Smooth muscle cell (in vitro differentiated cells): ENCODE measurements around the gene THSD4. TPM values are rescaled to one million over a fixed set of nuclear protein-coding genes. Genes with fewer than 3 reads are reported as not detected.

ENCODE experiments used
- DNase-seq: peaks from one replicate; lab custom pipeline; 2025; ENCODE audit not compliant: unreplicated experiment; lab: John Stamatoyannopoulos, UW
- H2AFZ ChIP-seq: fragments of 200-600 bp; sonication (generic); 2 replicates; pipeline ENCODE4 v1.6.0; 2016; ENCODE audit warnings: antibody characterized with exemption, low read depth, mild to moderate bottlenecking
- H3F3A ChIP-seq: fragments of 200-600 bp; sonication (generic); 2 replicates; pipeline ENCODE4 v1.6.0; 2017; ENCODE audit warnings: antibody characterized with exemption, low read depth
- H3K27ac ChIP-seq: fragments of 200-600 bp; sonication (generic); 2 replicates; pipeline ENCODE4 v1.5.1; 2016; ENCODE audit warnings: low read depth, mild to moderate bottlenecking
- H3K27me3 ChIP-seq: fragments of 200-600 bp; sonication (generic); 2 replicates; pipeline ENCODE4 v1.6.1; 2016; ENCODE audit warnings: low read depth, mild to moderate bottlenecking
- H3K36me3 ChIP-seq: fragments of 200-600 bp; sonication (generic); 2 replicates; pipeline ENCODE4 v1.5.1; 2016; ENCODE audit warnings: low read depth
- H3K4me1 ChIP-seq: fragments of 200-600 bp; sonication (generic); 2 replicates; pipeline ENCODE4 v1.5.1; 2016; ENCODE audit warnings: low read depth
- H3K4me2 ChIP-seq: fragments of 200-600 bp; sonication (generic); 2 replicates; pipeline ENCODE4 v1.6.0; 2016; ENCODE audit warnings: mild to moderate bottlenecking
- H3K4me3 ChIP-seq: fragments of 200-600 bp; sonication (generic); 2 replicates; pipeline ENCODE4 v1.5.1; 2016; ENCODE audit warnings: mild to moderate bottlenecking
- H3K79me2 ChIP-seq: fragments of 200-600 bp; sonication (generic); 2 replicates; pipeline ENCODE4 v1.6.0; 2016; ENCODE audit warnings: low read depth, mild to moderate bottlenecking
- H3K9ac ChIP-seq: fragments of 200-600 bp; sonication (generic); 2 replicates; pipeline ENCODE4 v1.6.0; 2016; ENCODE audit warnings: low read depth
- H3K9me3 ChIP-seq: fragments of 200-600 bp; sonication (generic); replicated peaks from 2 replicates; pipeline ENCODE4 v1.5.1; 2016; ENCODE audit warnings: low read depth
- H4K20me1 ChIP-seq: fragments of 200-600 bp; sonication (generic); 2 replicates; pipeline ENCODE4 v1.6.0; 2016; ENCODE audit warnings: low read depth
- WGBS: methylation state at CpG from one replicate; pipeline ENCODE4 v1.1.7; 2016; ENCODE audit warnings: low lambda C conversion rate; 5-methylcytosine and 5-hydroxymethylcytosine counted together
- polyA plus RNA-seq: library from polyadenylated mRNA; unstranded; fragments of >200 nt; fragmentation: Nextera tagmentation; extraction: Ambion mirVana; gene quantifications from 2 replicates; pipeline ENCODE4 v1.2.1, GENCODE V29; 2016
- total RNA-seq: library from RNA; depleted of rRNA; stranded (reverse); fragments of >200 nt; gene quantifications from 2 replicates; pipeline ENCODE4 v1.2.3, GENCODE V29; 2014
- TF ChIP-seq, protein P1 (sequence below): fragments of 200-600 bp; sonication (generic); IDR thresholded peaks from 2 replicates; pipeline ENCODE4 v1.5.1; 2017; ENCODE audit warnings: borderline replicate concordance, mild to moderate bottlenecking, antibody characterized with exemption; ENCODE audit not compliant: insufficient read depth, poor library complexity, severe bottlenecking

The THSD4 gene
- total and polyA plus RNA-seq, 2 experiments from 2014 or later: 2.5 to 4.1 TPM

DNA sequence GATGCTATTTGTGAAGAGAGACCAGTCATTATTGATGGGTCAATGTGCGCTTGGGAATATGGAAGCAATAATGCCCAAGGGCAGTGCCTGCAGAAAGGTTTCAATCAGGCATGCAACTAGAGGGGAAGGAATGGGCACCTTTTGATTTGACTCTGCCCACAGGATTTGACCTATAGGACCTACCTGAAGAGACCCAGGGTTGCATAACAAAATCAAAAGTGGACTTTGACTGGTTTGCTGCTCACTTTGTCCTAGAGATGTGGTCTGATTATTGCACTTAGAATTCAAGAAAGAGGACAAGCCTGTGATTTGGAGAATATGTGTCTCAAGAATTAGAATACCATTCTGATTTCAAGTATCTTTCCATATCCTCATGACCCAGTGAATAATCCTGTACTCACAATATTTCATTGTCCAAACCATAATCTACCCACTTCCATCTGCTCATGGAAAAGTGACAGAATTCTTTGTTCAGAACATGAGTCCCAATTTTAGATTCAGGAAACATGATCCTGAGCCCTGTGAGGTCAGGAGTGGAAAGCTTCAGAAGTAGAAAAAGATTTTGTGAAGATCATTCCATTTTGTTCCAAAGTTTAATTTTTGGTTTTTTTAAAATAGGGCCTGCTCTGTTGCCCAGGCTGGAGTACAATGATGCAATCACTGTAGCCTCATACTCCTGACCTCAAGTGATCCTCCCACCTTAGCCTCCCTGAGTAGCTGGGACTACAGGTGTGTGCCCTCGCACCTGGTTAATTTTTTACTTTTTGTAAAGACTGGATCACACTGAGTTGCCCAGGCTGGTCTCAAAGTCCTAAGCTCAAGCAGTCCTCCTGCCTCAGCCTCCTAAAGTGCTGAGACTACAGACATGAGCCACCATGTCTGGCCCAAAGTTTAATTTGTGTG, 543.8 kb downstream of the THSD4 start:
- Histone ChIP-seq H3F3A (no peaks in the 10 kb centered on the region), H3K27ac (no peak overlapping the region), H3K9ac (no peak overlapping the region), H3K79me2 (no peaks in the 10 kb centered on the region), H3K36me3 (no peaks in the 10 kb centered on the region), H2AFZ (no peak overlapping the region), H3K27me3 (no peaks in the 10 kb centered on the region), H3K4me3 (no peak overlapping the region), H3K9me3 (no peaks in the 10 kb centered on the region), H4K20me1 (no peaks in the 10 kb centered on the region), H3K4me2 (no peak overlapping the region), H3K4me1 (no peaks in the 10 kb centered on the region)
- TF ChIP-seq, protein P1, sequence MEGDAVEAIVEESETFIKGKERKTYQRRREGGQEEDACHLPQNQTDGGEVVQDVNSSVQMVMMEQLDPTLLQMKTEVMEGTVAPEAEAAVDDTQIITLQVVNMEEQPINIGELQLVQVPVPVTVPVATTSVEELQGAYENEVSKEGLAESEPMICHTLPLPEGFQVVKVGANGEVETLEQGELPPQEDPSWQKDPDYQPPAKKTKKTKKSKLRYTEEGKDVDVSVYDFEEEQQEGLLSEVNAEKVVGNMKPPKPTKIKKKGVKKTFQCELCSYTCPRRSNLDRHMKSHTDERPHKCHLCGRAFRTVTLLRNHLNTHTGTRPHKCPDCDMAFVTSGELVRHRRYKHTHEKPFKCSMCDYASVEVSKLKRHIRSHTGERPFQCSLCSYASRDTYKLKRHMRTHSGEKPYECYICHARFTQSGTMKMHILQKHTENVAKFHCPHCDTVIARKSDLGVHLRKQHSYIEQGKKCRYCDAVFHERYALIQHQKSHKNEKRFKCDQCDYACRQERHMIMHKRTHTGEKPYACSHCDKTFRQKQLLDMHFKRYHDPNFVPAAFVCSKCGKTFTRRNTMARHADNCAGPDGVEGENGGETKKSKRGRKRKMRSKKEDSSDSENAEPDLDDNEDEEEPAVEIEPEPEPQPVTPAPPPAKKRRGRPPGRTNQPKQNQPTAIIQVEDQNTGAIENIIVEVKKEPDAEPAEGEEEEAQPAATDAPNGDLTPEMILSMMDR: no peak
- DNase-seq: no peak
- WGBS: 94% methylated on average over 2 of the region's 2 CpGs

DNA sequence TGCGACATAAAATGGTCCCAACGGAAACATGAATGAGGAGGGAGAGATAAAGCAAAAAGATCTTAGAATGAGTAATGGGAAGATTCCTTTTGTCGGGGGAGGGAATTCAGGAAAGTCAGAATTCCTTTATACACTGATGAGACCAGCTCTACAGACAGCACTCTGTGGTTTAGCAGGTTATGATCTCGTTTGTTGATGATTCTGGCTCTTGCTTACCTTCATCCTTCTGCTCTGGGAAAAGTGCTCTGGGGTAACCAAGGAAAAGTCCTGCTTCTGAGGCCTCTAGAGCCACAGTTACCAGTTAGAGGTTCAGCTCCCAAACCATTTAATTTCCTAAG, 544.4 kb downstream of the THSD4 start:
- Histone ChIP-seq H3K27ac (no peak overlapping the region), H4K20me1 (no peaks in the 10 kb centered on the region), H3K4me3 (no peak overlapping the region), H2AFZ (no peak overlapping the region), H3K36me3 (no peaks in the 10 kb centered on the region), H3K4me2 (no peak overlapping the region), H3F3A (no peaks in the 10 kb centered on the region), H3K9ac (no peak overlapping the region), H3K4me1 (no peaks in the 10 kb centered on the region), H3K9me3 (no peaks in the 10 kb centered on the region), H3K27me3 (no peaks in the 10 kb centered on the region), H3K79me2 (no peaks in the 10 kb centered on the region)
- 56% methylated on average over 4 of the region's 4 CpGs for WGBS
- TF ChIP-seq, protein P1: no peak
- no peak for DNase-seq

DNA sequence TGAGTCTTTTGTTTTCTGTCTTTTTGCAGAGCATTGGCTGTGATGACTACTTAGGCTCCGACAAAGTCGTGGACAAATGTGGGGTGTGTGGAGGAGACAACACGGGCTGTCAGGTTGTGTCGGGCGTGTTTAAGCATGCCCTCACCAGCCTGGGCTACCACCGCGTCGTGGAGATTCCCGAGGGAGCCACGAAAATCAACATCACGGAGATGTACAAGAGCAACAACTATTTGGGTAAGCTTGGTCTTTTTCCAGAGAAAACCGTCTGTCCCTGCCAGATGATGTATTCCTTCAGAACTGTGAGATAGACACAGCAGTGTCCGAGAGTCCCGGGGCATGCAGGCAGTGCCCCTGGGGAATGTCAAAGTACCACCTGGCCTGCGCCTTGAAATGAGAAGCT, 545.2 kb downstream of the THSD4 start:
- no peaks in the 10 kb centered on the region for H3F3A ChIP-seq
- H2AFZ ChIP-seq: no peak overlapping the region
- H3K4me1 ChIP-seq: no peaks in the 10 kb centered on the region
- no peaks in the 10 kb centered on the region for H4K20me1 ChIP-seq
- WGBS: 88% methylated on average over 15 of the region's 15 CpGs
- no peak for DNase-seq
- no peaks in the 10 kb centered on the region for H3K79me2 ChIP-seq
- no peak overlapping the region for H3K4me3 ChIP-seq
- H3K27ac ChIP-seq: no peak overlapping the region
- H3K4me2 ChIP-seq: no peak overlapping the region
- TF ChIP-seq, protein P1: no peak
- H3K9ac ChIP-seq: no peak overlapping the region
- no peaks in the 10 kb centered on the region for H3K27me3 ChIP-seq
- no peaks in the 10 kb centered on the region for H3K36me3 ChIP-seq
- H3K9me3 ChIP-seq: no peaks in the 10 kb centered on the region

DNA sequence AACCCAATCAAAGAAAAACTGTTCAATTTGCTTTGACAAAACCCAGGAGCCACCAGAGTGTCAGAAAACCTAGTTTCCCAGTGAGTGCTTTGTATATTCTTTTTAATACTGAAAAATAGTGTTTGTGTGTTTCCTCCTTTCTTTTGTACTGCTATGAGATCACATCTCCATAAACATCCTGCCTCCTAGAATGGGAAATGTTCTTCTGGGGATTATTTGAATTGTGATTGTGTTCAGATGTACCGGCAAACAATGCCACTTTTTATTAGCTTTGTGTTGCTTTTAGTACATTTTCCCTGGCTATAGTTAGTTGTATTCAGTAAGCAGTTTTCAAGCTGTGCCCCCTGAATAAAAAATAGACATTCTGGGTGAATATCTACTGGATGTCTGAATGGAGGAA, 547.0 kb downstream of the THSD4 start:
- no peaks in the 10 kb centered on the region for H3F3A ChIP-seq
- H3K27ac ChIP-seq: no peak overlapping the region
- H3K27me3 ChIP-seq: no peaks in the 10 kb centered on the region
- no peak overlapping the region for H3K4me2 ChIP-seq
- WGBS: 96% methylated on average over 1 of the region's 1 CpG
- no peaks in the 10 kb centered on the region for H3K4me1 ChIP-seq
- no peak for DNase-seq
- H3K9me3 ChIP-seq: no peaks in the 10 kb centered on the region
- H3K4me3 ChIP-seq: no peak overlapping the region
- TF ChIP-seq, protein P1: no peak
- H3K9ac ChIP-seq: no peak overlapping the region
- no peaks in the 10 kb centered on the region for H3K79me2 ChIP-seq
- H2AFZ ChIP-seq: no peak overlapping the region
- no peaks in the 10 kb centered on the region for H4K20me1 ChIP-seq
- H3K36me3 ChIP-seq: no peaks in the 10 kb centered on the region
